Measurements from ENCODE around the gene NLK.

Gene NLK

DNA sequence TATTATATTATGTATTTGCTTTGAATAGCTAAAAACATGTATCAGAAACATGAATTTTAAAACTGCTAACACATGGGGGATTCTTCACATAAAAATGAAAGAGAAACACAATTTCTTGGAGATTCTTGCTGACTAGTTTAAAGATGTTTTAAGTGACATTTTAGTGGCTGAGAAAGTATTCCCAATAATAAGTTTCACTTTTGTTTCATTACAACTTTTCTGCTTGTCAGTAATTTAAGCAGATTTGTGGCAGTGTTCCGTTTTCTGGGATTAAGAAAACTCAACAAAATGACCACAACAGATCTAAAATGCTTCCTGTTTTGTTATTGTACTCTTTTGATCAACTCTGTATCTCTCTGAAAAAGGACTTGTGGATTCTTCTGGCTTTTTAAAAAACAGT is 75.9 kb downstream of the NLK start:
- TF ChIP-seq, protein P1, sequence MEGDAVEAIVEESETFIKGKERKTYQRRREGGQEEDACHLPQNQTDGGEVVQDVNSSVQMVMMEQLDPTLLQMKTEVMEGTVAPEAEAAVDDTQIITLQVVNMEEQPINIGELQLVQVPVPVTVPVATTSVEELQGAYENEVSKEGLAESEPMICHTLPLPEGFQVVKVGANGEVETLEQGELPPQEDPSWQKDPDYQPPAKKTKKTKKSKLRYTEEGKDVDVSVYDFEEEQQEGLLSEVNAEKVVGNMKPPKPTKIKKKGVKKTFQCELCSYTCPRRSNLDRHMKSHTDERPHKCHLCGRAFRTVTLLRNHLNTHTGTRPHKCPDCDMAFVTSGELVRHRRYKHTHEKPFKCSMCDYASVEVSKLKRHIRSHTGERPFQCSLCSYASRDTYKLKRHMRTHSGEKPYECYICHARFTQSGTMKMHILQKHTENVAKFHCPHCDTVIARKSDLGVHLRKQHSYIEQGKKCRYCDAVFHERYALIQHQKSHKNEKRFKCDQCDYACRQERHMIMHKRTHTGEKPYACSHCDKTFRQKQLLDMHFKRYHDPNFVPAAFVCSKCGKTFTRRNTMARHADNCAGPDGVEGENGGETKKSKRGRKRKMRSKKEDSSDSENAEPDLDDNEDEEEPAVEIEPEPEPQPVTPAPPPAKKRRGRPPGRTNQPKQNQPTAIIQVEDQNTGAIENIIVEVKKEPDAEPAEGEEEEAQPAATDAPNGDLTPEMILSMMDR (IDR thresholded peaks at IDR 0.05; ENCODE audit: control insufficient read depth, extremely low read depth, insufficient read depth), result no peak
- no peak overlapping the region for H3K4me3 ChIP-seq (ENCODE audit: low read depth, low read length)
- DNase-seq (ENCODE audit: low read depth), result no peak

GRCh38 chr17:28119046-28119445 is 76.6 kb downstream of the NLK start:
- H3K4me3 ChIP-seq (ENCODE audit: low read depth, low read length), result no peak overlapping the region
- no peak for DNase-seq (ENCODE audit: low read depth)
- TF ChIP-seq, protein P1 (IDR thresholded peaks at IDR 0.05; ENCODE audit: control insufficient read depth, extremely low read depth, insufficient read depth), result no peak

- H3K4me3 ChIP-seq (ENCODE audit: low read depth, low read length), result no peak overlapping the region
- DNase-seq (ENCODE audit: low read depth), result no peak
- TF ChIP-seq, protein P1 (IDR thresholded peaks at IDR 0.05; ENCODE audit: control insufficient read depth, extremely low read depth, insufficient read depth), result no peak
Observed at GRCh38 chr17:28119560-28119959, 77.1 kb downstream of the NLK start.

DNA sequence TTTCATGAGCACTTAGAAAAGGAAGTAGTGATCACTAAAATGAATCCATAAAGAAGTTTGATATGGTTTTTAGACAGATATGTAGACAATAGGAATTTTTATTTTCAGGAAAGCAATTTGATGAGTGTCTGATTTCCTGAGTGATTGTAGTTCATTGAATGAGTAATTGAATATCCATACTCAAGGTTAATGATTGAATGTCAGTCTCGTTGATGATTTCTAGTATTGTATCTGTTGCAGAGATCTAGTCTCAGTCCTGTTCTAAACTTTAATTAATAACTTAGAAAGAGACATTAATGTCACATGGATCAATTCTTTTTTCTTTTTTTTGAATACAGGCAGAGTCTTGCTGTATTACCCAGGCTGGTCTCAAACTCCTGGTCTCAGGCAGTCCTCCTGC is 78.3 kb downstream of the NLK start:
- no peak overlapping the region for H3K4me3 ChIP-seq (ENCODE audit: low read depth, low read length)
- TF ChIP-seq, protein P1 (IDR thresholded peaks at IDR 0.05; ENCODE audit: control insufficient read depth, extremely low read depth, insufficient read depth), result no peak
- DNase-seq (ENCODE audit: low read depth), result no peak

GRCh38 chr17:28124962-28125361 is 82.5 kb downstream of the NLK start:
- TF ChIP-seq, protein P1 (IDR thresholded peaks at IDR 0.05; ENCODE audit: control insufficient read depth, extremely low read depth, insufficient read depth), result no peak
- no peak overlapping the region for H3K4me3 ChIP-seq (ENCODE audit: low read depth, low read length)
- no peak for DNase-seq (ENCODE audit: low read depth)

GRCh38 chr17:28125526-28126378 is 83.3 kb downstream of the NLK start:
- TF ChIP-seq, protein P1 (IDR thresholded peaks at IDR 0.05; ENCODE audit: control insufficient read depth, extremely low read depth, insufficient read depth), result no peak
- no peak overlapping the region for H3K4me3 ChIP-seq (ENCODE audit: low read depth, low read length)
- no peak for DNase-seq (ENCODE audit: low read depth)

- no peak overlapping the region for H3K4me3 ChIP-seq (ENCODE audit: low read depth, low read length)
- TF ChIP-seq, protein P1 (IDR thresholded peaks at IDR 0.05; ENCODE audit: control insufficient read depth, extremely low read depth, insufficient read depth), result no peak
- no peak for DNase-seq (ENCODE audit: low read depth)
Observed at GRCh38 chr17:28127196-28127595, 84.7 kb downstream of the NLK start.

Measured in LNCaP clone FGC (cell line).